Fibroblast of pulmonary artery (primary cell): ENCODE results near the gene MED10.

Experiments used
- DNase-seq: peaks from one replicate; pipeline ENCODE4 v3.0.0-alpha.2; 2010; ENCODE audit warnings: low read depth
- H3K4me3 ChIP-seq: replicated peaks from 2 replicates; pipeline ENCODE4 v1.5.1; 2011; ENCODE audit warnings: low read depth, mild to moderate bottlenecking, control low read depth, low read length, moderate library complexity
- TF ChIP-seq, protein P1 (sequence below): IDR thresholded peaks from 2 replicates; pipeline ENCODE4 v1.5.1; 2011; ENCODE audit warnings: mild to moderate bottlenecking, control low read depth, low read length, inconsistent platforms; ENCODE audit errors: missing control alignments

The MED10 gene

DNA sequence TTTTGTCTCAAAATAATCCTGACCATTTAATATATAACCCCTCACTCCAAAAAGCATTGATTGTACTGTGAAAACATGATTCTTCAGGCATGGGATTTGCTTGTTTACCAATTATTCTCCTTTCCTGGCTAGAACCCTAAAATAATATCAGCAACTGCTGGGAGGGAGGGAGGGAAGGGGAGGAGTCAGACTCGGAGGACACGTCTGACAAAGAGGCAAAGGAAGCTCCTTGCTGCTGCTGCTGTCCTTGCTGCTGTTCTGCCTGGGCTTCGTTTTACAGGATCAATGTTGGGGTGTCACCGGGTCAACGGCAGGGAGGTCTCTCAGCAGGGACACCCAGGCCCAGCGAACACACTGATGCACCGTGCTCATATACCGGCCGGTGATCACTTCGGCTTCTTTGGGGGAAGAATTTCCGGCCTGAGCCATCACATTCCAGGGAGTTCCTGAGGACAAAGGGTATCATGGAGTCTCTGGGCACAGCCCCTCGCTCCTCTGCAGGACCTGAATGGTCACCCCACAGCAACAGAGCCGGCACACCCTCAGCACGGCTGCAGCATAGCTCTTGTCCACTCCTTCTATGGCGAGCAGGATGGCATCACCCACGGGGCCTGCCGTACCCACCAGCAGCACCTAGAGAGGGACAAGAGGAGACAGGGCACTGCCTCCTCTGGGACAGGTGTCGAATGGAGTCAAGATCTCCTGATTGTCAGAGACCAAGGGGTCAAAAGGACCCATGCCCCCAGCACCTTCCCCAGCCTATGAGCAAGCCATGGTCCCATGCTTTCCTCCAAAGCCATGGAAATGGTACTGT, 27.9 kb downstream of the MED10 start:
- no peak for DNase-seq
- no peak overlapping the region for H3K4me3 ChIP-seq
- TF ChIP-seq, protein P1, sequence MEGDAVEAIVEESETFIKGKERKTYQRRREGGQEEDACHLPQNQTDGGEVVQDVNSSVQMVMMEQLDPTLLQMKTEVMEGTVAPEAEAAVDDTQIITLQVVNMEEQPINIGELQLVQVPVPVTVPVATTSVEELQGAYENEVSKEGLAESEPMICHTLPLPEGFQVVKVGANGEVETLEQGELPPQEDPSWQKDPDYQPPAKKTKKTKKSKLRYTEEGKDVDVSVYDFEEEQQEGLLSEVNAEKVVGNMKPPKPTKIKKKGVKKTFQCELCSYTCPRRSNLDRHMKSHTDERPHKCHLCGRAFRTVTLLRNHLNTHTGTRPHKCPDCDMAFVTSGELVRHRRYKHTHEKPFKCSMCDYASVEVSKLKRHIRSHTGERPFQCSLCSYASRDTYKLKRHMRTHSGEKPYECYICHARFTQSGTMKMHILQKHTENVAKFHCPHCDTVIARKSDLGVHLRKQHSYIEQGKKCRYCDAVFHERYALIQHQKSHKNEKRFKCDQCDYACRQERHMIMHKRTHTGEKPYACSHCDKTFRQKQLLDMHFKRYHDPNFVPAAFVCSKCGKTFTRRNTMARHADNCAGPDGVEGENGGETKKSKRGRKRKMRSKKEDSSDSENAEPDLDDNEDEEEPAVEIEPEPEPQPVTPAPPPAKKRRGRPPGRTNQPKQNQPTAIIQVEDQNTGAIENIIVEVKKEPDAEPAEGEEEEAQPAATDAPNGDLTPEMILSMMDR = no peak

DNA sequence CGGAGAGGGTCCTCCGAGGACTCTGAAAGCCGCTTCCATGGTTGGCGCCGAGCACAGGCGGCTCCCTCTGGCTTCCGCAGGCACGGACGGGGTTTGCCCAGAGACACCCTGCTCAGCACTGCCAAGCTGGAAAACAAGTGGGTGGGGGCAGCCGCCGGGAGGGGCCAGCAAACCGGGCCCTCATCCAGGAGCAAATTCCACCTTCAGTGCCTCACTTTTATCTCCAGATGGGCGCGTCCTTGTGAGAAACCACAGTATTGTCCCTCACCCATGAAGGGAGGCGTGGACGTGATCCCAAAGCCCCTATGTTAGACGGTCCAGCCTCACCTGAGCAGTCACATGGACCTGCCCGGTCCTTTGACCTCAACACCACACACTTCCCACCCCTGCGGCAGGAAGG, 29.0 kb downstream of the MED10 start:
- TF ChIP-seq, protein P1 = no peak
- no peak for DNase-seq
- H3K4me3 ChIP-seq = no peak overlapping the region

- TF ChIP-seq, protein P1 = no peak
- DNase-seq = no peak
- no peak overlapping the region for H3K4me3 ChIP-seq
Measured at GRCh38 chr5:6348476-6349000, 29.8 kb downstream of the MED10 start.

DNA sequence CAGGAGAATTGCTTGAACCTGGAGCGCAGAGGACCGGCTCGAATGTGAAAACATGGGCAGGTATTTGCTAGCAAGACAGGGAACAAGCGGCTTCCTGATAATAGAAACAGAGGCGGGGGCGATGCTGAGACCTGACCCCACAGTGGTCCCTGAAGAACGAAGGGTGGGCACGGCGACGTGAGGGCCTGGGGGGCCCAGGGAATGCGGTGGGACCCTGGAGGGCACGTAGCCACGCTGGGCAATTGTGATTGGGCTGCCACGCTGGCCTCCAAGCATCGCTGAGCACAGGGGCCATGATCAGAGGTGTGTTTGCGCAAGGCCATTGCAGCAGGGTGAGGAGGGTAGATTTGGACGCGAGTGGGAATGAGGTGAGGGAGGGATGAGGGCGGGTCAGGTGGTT, 30.7 kb downstream of the MED10 start:
- TF ChIP-seq, protein P1 = no peak
- DNase-seq = no peak
- H3K4me3 ChIP-seq = no peak overlapping the region

- no peak overlapping the region for H3K4me3 ChIP-seq
- TF ChIP-seq, protein P1 = no peak
- DNase-seq = no peak
Measured at GRCh38 chr5:6347165-6347564, 31.2 kb downstream of the MED10 start.

DNA sequence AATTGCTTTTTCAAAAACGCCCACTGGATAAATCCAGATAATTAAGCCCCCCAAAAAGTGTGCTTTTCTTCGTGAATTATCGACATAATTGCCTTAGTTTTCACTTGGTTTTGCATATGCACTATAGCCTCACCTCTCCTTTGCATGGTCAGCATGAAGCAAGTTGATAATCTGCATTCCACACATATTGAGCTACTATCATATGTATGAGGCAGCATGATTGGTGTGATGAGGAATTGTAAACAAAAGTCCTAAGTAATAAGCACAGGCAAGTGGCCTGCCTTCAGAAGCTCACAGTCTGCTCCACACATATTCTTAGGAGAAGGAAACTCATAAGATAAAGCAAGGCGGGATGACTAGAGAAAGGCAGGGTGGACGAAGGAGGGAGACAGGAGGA, 33.8 kb downstream of the MED10 start:
- no peak for DNase-seq
- TF ChIP-seq, protein P1 = no peak
- H3K4me3 ChIP-seq = no peak overlapping the region
